K562 (cell line): ENCODE measurements around the gene NCAM2. TPM values are rescaled to one million over a fixed set of nuclear protein-coding genes. Genes with fewer than 3 reads are reported as not detected.
A peak's percentile ranks its signal among the peaks of the same experiment; 100 is the strongest.

Source experiments
- BRD4 ChIP-seq: fragments of 200-600 bp; sonication (generic); IDR thresholded peaks from 2 replicates; pipeline ENCODE4 v1.6.1; 2017; ENCODE audit warnings: inconsistent platforms
- ETV5 ChIP-seq: sonication (generic); formaldehyde crosslinking; IDR thresholded peaks from 2 replicates; pipeline ENCODE4 v1.4.0; 2020; ENCODE audit warnings: low read depth, mild to moderate bottlenecking, missing genetic modification reagents
- KLF1 ChIP-seq: fragments of 450-650 bp; IDR thresholded peaks from 2 replicates; pipeline ENCODE4 v1.6.1; 2016; ENCODE audit warnings: missing genetic modification characterization, missing compliant biosample characterization
- L3MBTL2 ChIP-seq: fragments of 450-650 bp; IDR thresholded peaks from 2 replicates; pipeline ENCODE4 v1.6.1; 2016; ENCODE audit warnings: mild to moderate bottlenecking, moderate library complexity
- MBD2 ChIP-seq: sonication (generic); IDR thresholded peaks from 2 replicates; pipeline ENCODE4 v1.6.1; 2016; ENCODE audit warnings: low read depth, borderline replicate concordance
- NBN ChIP-seq: fragments of 450-650 bp; IDR thresholded peaks from 2 replicates; pipeline ENCODE4 v1.6.1; 2016; ENCODE audit warnings: low read depth, mild to moderate bottlenecking
- TAF15 ChIP-seq: fragments of 200-400 bp; formaldehyde crosslinking; IDR thresholded peaks from 2 replicates; pipeline ENCODE4 v1.6.1; 2017; ENCODE audit warnings: mild to moderate bottlenecking, low read depth, low read length, moderate library complexity
- ZBTB12 ChIP-seq: fragments of 250-450 bp; sonication (Bioruptor Pico); IDR thresholded peaks from 2 replicates; pipeline ENCODE4 v1.4.0; 2020
- ZBTB8A ChIP-seq: fragments of 450-650 bp; IDR thresholded peaks from 2 replicates; pipeline ENCODE4 v1.6.1; 2018; ENCODE audit warnings: mild to moderate bottlenecking, moderate library complexity; ENCODE audit not compliant: partially characterized antibody
- ZNF277 ChIP-seq: fragments of 250-450 bp; sonication (Bioruptor Pico); IDR thresholded peaks from 2 replicates; pipeline ENCODE4 v1.8.0; 2022; ENCODE audit warnings: inconsistent platforms, mild to moderate bottlenecking, moderate library complexity, borderline replicate concordance
- ZNF75A ChIP-seq: fragments of 450-650 bp; formaldehyde crosslinking; IDR thresholded peaks from 2 replicates; pipeline ENCODE4 v1.4.0; 2020; ENCODE audit warnings: mild to moderate bottlenecking
- ZSCAN29 ChIP-seq: fragments of 450-650 bp; IDR thresholded peaks from 2 replicates; pipeline ENCODE4 v1.6.1; 2017
- polyA plus RNA-seq, 8 experiments: library from polyadenylated mRNA; depleted of rRNA in 4 of 8; stranded (reverse) in 5 of 8; unstranded in 3 of 8; fragments of >200 nt; fragmentation: Nextera tagmentation in 2 of 8; fragmentation: Illumina TruSeq in 1 of 8; extraction: Ambion mirVana in 2 of 8; extraction: Trizol in 1 of 8; gene quantifications; 2 replicates each; pipeline versions ENCODE4 v1.2.1 to v1.2.3, GENCODE V29; 2011 to 2014; ENCODE audit warnings: inconsistent platforms in 1 of 8, missing spikeins in 1 of 8
- total RNA-seq, 7 experiments: library from RNA; depleted of rRNA in 6 of 7; stranded (reverse); fragments of >200 nt in 6 of 7; fragmentation: Illumina TruSeq in 2 of 7; extraction: Trizol in 2 of 7; gene quantifications; 2 replicates each; pipeline versions ENCODE4 v1.2.1 to v1.2.3, GENCODE V29; 2011 to 2021; ENCODE audit warnings: low replicate concordance in 1 of 7
- TF ChIP-seq, protein P1 (sequence below): fragments of 200-800 bp; sonication (Bioruptor generic); IDR thresholded peaks from 2 replicates; pipeline ENCODE4 v1.6.1; 2016; ENCODE audit warnings: missing genetic modification characterization, missing compliant biosample characterization

Gene NCAM2
- total and polyA plus RNA-seq, 9 of the 15 experiments (the other 6 are each of a cell fraction or from before 2014, with no cell fraction given) = 14.0 to 58.2 (median 27.8) TPM

- TF ChIP-seq L3MBTL2 = peak; percentile 32; the same call in 1 of the 2 replicates
- no peak for TF ChIP-seq TAF15
- TF ChIP-seq ETV5 (CRISPR knock-in tag) = no peak
- peak; percentile 75; the same call in 1 of the 2 replicates for TF ChIP-seq NBN
- TF ChIP-seq MBD2 = no peak
- TF ChIP-seq ZNF75A (CRISPR knock-in tag) = no peak
- no peak for TF ChIP-seq KLF1 (tag)
- no peak for TF ChIP-seq ZNF277 (CRISPR knock-in tag)
- no peak for TF ChIP-seq ZSCAN29
- TF ChIP-seq, protein P1, sequence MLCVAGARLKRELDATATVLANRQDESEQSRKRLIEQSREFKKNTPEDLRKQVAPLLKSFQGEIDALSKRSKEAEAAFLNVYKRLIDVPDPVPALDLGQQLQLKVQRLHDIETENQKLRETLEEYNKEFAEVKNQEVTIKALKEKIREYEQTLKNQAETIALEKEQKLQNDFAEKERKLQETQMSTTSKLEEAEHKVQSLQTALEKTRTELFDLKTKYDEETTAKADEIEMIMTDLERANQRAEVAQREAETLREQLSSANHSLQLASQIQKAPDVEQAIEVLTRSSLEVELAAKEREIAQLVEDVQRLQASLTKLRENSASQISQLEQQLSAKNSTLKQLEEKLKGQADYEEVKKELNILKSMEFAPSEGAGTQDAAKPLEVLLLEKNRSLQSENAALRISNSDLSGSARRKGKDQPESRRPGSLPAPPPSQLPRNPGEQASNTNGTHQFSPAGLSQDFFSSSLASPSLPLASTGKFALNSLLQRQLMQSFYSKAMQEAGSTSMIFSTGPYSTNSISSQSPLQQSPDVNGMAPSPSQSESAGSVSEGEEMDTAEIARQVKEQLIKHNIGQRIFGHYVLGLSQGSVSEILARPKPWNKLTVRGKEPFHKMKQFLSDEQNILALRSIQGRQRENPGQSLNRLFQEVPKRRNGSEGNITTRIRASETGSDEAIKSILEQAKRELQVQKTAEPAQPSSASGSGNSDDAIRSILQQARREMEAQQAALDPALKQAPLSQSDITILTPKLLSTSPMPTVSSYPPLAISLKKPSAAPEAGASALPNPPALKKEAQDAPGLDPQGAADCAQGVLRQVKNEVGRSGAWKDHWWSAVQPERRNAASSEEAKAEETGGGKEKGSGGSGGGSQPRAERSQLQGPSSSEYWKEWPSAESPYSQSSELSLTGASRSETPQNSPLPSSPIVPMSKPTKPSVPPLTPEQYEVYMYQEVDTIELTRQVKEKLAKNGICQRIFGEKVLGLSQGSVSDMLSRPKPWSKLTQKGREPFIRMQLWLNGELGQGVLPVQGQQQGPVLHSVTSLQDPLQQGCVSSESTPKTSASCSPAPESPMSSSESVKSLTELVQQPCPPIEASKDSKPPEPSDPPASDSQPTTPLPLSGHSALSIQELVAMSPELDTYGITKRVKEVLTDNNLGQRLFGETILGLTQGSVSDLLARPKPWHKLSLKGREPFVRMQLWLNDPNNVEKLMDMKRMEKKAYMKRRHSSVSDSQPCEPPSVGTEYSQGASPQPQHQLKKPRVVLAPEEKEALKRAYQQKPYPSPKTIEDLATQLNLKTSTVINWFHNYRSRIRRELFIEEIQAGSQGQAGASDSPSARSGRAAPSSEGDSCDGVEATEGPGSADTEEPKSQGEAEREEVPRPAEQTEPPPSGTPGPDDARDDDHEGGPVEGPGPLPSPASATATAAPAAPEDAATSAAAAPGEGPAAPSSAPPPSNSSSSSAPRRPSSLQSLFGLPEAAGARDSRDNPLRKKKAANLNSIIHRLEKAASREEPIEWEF (CRISPR knock-in tag) = no peak
- no peak for TF ChIP-seq ZBTB8A
- TF ChIP-seq BRD4 = no peak
- no peak for TF ChIP-seq ZBTB12 (CRISPR knock-in tag)
Measured at GRCh38 chr21:21200103-21200938, 202.1 kb downstream of the NCAM2 start (continued).
